Activated naive CD4-positive, alpha-beta T cell treated with anti-CD3 and anti-CD28 coated beads, Interleukin-2, amount 50 U/mL, for 24 hours (primary cell): ENCODE data around the gene ZNF532.
A peak's percentile ranks its signal among the peaks of the same experiment; 100 is the strongest.
"Not testable (repeated sequence)": the region's sequence is repeated elsewhere in the genome, so short reads cannot be mapped to it uniquely, and the experiment has no call there.

Source experiments
- H3K27ac Mint-ChIP-seq: one replicate; pipeline ENCODE4 v1.8.0; 2021; ENCODE audit warnings: mild to moderate bottlenecking, mixed read lengths
- H3K27me3 Mint-ChIP-seq: one replicate; pipeline ENCODE4 v1.8.0; 2021; ENCODE audit warnings: mixed read lengths
- H3K36me3 Mint-ChIP-seq: one replicate; pipeline ENCODE4 v1.8.0; 2021; ENCODE audit warnings: mixed read lengths
- H3K4me1 Mint-ChIP-seq: one replicate; pipeline ENCODE4 v1.8.0; 2021; ENCODE audit warnings: mixed read lengths
- H3K4me3 Mint-ChIP-seq: one replicate; pipeline ENCODE4 v1.8.0; 2021; ENCODE audit warnings: mild to moderate bottlenecking, mixed read lengths
- H3K9me3 Mint-ChIP-seq: one replicate; pipeline ENCODE4 v1.8.0; 2021; ENCODE audit warnings: mixed read lengths

ZNF532 gene, protein sequence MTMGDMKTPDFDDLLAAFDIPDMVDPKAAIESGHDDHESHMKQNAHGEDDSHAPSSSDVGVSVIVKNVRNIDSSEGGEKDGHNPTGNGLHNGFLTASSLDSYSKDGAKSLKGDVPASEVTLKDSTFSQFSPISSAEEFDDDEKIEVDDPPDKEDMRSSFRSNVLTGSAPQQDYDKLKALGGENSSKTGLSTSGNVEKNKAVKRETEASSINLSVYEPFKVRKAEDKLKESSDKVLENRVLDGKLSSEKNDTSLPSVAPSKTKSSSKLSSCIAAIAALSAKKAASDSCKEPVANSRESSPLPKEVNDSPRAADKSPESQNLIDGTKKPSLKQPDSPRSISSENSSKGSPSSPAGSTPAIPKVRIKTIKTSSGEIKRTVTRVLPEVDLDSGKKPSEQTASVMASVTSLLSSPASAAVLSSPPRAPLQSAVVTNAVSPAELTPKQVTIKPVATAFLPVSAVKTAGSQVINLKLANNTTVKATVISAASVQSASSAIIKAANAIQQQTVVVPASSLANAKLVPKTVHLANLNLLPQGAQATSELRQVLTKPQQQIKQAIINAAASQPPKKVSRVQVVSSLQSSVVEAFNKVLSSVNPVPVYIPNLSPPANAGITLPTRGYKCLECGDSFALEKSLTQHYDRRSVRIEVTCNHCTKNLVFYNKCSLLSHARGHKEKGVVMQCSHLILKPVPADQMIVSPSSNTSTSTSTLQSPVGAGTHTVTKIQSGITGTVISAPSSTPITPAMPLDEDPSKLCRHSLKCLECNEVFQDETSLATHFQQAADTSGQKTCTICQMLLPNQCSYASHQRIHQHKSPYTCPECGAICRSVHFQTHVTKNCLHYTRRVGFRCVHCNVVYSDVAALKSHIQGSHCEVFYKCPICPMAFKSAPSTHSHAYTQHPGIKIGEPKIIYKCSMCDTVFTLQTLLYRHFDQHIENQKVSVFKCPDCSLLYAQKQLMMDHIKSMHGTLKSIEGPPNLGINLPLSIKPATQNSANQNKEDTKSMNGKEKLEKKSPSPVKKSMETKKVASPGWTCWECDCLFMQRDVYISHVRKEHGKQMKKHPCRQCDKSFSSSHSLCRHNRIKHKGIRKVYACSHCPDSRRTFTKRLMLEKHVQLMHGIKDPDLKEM (N-terminal part only)

DNA sequence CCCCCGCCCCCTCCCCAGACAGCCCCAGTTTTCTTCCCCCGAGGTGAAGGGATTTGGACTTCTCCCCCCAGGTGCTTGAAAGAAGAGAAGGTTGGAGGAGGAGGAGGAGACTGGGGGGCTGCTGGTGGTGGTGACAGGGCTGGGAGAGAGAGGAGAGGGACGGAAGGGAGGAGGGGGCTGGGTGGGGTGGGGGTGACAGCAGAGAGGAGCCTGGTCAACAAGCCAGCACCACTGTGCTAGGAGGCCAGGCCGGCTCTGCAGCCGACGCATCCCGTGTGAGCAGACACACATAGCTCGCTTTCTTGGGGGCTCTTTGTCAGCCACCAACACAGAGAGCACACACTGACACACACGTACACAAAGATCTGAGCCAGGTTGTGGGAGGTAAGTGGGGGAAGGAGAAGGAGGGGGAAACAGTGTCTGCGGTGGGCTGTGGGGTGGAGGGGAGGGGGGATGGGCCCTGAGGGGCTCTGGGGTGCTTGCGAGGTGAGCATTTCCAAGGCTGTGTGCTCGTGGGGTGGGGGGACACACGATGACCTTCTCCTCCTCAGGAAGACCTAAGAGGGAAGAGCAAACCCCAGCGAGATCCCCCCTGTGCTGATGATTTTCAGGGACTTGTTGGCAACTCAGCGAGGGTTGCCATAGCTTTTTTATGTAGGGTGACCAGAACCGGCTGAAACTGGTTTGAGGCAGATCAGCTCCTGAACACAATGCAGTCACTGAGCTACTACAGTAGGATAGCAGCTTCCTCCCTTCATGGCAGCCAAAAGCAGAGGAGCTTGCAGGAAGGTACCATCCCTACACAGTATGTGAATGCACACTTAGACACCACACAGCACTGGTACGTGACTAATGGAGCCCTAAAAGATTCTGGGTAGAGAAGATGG is at the start of gene ZNF532:
Gene ZNF532 (plus strand): TSS at position 732 of the 887 bp plus-strand sequence. CDS start 53,411 bp downstream, outside the sequence.
- Mint-ChIP-seq H3K4me1 (peaks cover 7% of the 10 kb centered on the region), H3K27me3 (peaks cover 55% of the 10 kb centered on the region), H3K9me3 (peaks cover 6% of the 10 kb centered on the region), H3K27ac (no peak within 1 kb of the TSS), H3K4me3 (peak within 1 kb of the TSS; percentile 43), H3K36me3 (peaks cover 1% of the 10 kb centered on the region)

DNA sequence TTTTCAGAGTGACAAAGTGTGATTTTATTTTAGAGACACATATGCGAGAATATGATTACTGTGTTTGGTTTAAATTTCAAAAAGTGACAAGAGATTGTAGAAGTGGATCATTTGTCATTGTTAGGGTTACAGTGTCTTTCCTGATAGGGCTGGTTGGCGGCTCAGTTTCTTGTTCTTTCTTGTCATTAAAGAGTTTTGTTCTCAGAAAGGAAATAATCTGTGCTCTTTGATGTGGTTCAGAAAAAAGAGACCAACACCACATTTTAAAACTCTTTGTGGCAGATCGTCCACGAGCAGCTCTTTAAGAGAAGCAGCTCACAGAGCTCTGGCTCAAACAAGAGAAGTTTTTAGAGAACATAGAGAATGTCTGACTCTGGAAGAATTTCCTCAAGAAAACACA is 45.6 kb upstream of the ZNF532 start:
- Mint-ChIP-seq H3K27me3 (peaks cover 51% of the 10 kb centered on the region), H3K4me1 (peaks cover 18% of the 10 kb centered on the region), H3K36me3 (no peaks in the 10 kb centered on the region), H3K9me3 (no peaks in the 10 kb centered on the region), H3K4me3 (peak overlapping the region; percentile 42), H3K27ac (no peak overlapping the region)

DNA sequence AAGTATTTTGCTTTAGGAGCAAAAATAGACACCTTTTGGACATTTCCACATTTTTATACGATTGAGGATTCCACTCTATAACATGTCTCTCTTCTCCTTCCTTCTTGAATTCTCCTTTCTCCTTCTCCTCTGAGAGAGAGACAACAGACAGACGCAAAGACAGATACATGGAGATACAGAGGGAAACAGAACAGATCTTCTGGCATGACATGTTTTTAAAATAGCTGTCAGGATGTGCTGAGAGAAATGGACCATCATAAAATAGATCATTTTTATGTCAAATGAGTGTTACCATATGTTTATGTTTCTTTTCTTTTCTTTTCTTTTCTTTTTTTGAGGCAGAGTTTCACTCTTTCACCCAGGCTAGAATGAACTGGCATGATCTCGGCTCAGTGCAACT is 44.4 kb upstream of the ZNF532 start:
- H3K27ac Mint-ChIP-seq: no peak overlapping the region
- no peaks in the 10 kb centered on the region for H3K36me3 Mint-ChIP-seq
- H3K4me3 Mint-ChIP-seq: no peak overlapping the region
- peaks cover 50% of the 10 kb centered on the region for H3K27me3 Mint-ChIP-seq
- peaks cover 22% of the 10 kb centered on the region for H3K4me1 Mint-ChIP-seq
- H3K9me3 Mint-ChIP-seq: no peaks in the 10 kb centered on the region

DNA sequence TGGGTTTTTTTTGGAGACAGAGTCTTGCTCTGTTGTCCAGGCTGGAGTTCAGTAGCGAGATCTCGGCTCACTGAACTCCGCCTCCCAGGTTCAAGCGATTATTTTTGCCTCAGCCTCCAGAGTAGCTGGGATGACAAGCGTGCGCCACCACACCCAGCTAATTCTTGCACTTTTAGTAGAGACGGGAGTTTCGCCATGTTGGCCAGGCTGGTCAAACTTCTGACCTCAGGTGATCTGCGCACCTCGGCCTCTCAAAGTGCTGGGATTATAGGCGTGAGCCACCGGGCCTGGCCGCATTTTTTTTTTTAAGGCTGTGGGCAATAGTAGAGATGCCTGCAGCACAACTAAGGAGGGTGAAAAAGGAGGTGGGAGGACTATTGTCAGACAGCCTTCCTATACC is 41.7 kb upstream of the ZNF532 start:
- H3K27me3 Mint-ChIP-seq: peaks cover 48% of the 10 kb centered on the region
- H3K4me3 Mint-ChIP-seq: no peak overlapping the region
- H3K27ac Mint-ChIP-seq: no peak overlapping the region
- no peaks in the 10 kb centered on the region for H3K36me3 Mint-ChIP-seq
- H3K9me3 Mint-ChIP-seq: no peaks in the 10 kb centered on the region
- H3K4me1 Mint-ChIP-seq: peaks cover 22% of the 10 kb centered on the region

DNA sequence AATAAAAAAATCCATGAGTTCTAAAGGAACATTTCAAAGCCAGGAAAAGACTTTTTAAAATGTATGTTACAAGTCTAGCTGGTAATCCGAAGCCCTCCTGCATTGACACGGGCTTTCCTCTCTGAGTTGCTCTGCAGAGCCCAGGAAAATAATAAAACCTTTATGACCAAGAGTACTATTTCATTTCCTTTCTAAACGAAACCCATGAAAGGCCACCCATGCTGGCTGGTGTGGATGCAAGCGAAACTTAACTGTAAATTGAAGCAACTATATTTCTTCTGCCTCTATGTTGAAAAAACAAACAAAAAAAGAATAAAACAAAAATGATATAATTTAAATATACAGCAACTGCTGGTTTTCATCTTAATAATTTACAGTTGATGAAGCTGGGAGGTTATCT is 41.3 kb upstream of the ZNF532 start:
- Mint-ChIP-seq H3K36me3 (no peaks in the 10 kb centered on the region), H3K27me3 (peaks cover 49% of the 10 kb centered on the region), H3K9me3 (no peaks in the 10 kb centered on the region), H3K4me1 (peaks cover 22% of the 10 kb centered on the region), H3K4me3 (no peak overlapping the region), H3K27ac (no peak overlapping the region)

DNA sequence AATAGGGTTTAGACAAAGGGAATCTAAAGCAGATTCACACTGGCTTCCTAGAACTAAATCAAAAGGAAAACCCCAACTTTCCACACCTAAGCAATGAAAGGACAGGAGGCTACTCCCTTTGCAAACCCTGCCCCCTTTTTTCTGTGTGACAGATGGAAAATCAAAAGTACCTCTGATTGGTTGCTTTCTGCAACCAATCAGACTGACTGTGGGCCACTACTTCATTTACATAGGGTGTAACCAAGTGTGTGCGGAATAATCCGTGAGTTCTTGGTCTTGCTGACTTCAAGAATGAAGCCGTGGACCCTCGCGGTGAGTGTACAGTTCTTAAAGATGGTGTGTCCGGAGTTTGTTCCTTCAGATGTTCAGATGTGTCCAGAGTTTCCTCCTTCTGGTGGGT is 37.8 kb upstream of the ZNF532 start:
- H3K9me3 Mint-ChIP-seq, H3K4me1 Mint-ChIP-seq, H3K36me3 Mint-ChIP-seq, H3K4me3 Mint-ChIP-seq: not testable (repeated sequence)
- Mint-ChIP-seq H3K27ac (peak overlapping the region; percentile 5), H3K27me3 (peaks cover 45% of the 10 kb centered on the region)

DNA sequence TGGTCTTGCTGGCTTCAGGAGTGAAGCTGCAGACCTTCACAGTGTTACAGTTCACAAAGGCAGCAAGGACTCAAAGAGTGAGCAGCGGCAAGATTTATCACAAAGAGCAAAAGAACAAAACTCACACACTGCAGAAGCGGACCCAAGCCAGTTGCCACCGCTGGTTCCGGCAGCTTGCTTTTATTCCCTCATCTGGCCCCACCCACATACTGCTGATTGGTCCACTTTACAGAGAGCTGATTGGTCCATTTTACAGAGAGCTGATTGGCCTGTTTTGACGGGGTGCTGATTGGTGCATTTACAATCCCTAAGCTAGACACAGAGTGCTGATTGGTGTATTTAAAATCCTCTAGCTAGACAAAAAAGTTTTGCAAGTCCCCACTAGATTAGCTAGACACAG is 37.2 kb upstream of the ZNF532 start:
- Mint-ChIP-seq H3K36me3 (no peaks in the 10 kb centered on the region), H3K27me3 (peaks cover 44% of the 10 kb centered on the region), H3K4me1 (peaks cover 3% of the 10 kb centered on the region), H3K4me3 (no peak overlapping the region), H3K27ac (no peak overlapping the region), H3K9me3 (no peaks in the 10 kb centered on the region)

DNA sequence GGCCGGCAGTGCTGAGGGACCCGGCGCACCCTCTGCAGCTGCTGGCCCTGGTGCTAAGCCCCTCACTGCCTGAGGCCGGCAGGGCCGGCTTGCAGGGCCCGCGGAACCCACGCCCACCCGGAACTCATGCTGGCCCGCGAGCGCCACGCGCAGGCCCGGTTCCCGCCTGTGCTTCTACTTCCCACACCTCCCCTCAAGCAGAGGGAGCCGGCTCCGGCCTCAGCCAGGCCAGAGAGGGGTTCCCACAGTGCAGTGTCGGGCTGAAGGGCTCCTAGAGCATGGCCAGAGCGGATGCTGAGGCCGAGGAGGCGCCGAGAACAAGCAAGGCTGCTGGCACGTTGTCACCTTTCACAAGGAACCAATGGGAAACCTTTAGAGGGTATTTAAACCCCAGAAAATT is 36.8 kb upstream of the ZNF532 start:
- Mint-ChIP-seq H3K27ac (no peak overlapping the region), H3K36me3 (no peaks in the 10 kb centered on the region), H3K4me3 (no peak overlapping the region), H3K27me3 (peaks cover 42% of the 10 kb centered on the region), H3K9me3 (no peaks in the 10 kb centered on the region), H3K4me1 (peaks cover 3% of the 10 kb centered on the region)

DNA sequence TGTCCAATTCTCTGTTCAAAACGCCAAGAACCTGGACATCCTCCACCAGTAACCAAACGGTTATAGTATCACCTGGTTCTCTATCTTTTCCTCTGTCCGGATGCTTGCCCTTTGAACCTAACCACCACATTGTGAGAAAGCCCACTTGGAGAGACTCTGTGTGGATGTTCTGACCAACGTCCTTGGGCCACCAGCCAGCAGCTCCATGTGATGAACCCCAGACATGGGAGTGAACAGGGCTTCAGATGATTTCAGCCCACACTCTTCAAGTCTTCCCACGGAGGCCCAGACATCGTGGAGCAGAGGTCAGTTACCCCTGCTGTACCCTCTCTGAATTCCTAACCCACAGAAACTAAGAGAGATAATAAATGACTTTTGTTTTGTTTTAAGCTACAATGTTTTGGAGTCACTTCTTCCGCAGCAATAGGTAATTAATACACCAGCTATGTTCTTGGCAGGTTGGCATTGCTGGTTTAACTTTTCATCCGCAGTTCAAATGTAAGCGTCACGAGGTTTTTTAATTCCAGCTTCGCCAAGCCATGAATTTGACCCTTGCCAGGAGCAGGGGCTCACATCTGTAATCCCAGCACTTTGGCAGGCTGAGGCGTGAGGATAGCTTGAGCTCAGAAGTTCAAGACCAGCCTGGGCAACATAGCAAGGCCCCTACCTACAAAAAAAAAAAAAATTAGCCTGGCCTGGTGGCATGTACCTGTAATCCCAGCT is 36.1 kb upstream of the ZNF532 start:
- Mint-ChIP-seq H3K9me3 (no peaks in the 10 kb centered on the region), H3K27ac (no peak overlapping the region), H3K4me1 (peaks cover 3% of the 10 kb centered on the region), H3K27me3 (peaks cover 42% of the 10 kb centered on the region), H3K4me3 (no peak overlapping the region), H3K36me3 (no peaks in the 10 kb centered on the region)

DNA sequence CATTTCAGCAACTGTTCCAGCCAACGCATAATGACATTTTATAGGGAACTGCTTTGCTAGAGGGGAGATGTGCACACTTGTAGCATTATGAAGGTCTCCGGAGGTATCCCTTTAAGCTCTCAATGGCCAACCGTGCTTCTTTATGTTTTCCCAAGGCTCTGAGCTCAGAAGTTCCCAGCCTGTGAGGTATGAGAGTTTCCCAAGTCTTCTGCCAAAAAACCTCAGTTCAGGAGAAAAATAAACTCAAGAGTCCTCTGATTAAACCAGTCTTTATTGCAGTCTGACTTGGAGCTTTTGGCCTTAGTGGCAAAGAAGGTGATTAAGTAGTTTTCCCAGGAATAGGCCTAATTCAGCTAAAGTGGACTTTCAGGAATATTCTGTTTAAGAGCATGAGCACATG is 35.4 kb upstream of the ZNF532 start:
- Mint-ChIP-seq H3K9me3 (no peaks in the 10 kb centered on the region), H3K27ac (no peak overlapping the region), H3K4me3 (no peak overlapping the region), H3K27me3 (peaks cover 44% of the 10 kb centered on the region), H3K36me3 (no peaks in the 10 kb centered on the region), H3K4me1 (peaks cover 3% of the 10 kb centered on the region)

DNA sequence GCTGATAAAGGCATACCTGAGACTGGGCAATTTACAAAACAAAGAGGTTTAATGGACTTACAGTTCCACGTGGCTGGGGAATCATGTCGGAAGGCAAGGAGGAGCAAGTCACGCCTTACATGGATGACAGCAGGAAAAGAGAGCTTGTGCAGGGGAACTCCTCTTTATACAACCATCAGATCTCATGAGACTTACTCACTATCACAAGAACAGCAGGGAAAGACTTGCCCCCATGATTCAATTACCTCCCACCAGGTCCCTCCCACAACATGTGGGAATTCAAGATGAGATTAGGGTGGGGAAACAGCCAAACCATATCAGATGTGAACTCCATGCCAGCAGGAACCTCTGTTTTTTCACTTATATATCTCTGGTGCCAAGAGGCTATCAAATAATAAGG is 34.8 kb upstream of the ZNF532 start:
- not testable (repeated sequence) for H3K27ac Mint-ChIP-seq, H3K36me3 Mint-ChIP-seq, H3K4me3 Mint-ChIP-seq, H3K9me3 Mint-ChIP-seq, H3K4me1 Mint-ChIP-seq
- peaks cover 43% of the 10 kb centered on the region for H3K27me3 Mint-ChIP-seq

DNA sequence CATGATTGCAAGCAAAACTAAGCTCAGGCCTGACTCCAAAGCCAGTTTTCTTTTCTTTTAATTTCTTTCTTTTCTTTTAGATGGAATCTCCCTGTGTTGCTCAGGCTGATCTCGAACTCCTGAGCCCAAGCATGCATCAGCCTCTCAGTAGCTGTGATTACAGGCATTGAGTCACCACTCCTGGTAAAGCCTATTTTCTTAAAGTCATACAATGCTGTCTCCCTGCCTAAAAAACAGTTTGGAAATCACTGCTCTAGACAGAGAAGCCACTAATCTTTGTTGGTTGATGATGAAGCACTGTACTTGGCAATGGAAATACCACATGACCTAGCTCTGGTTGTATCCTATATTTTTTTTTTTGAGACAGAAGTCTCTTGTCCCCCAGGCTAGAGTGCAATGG is 33.1 kb upstream of the ZNF532 start:
- no peaks in the 10 kb centered on the region for H3K9me3 Mint-ChIP-seq
- H3K27ac Mint-ChIP-seq: no peak overlapping the region
- no peak overlapping the region for H3K4me3 Mint-ChIP-seq
- no peaks in the 10 kb centered on the region for H3K4me1 Mint-ChIP-seq
- no peaks in the 10 kb centered on the region for H3K36me3 Mint-ChIP-seq
- peaks cover 32% of the 10 kb centered on the region for H3K27me3 Mint-ChIP-seq

DNA sequence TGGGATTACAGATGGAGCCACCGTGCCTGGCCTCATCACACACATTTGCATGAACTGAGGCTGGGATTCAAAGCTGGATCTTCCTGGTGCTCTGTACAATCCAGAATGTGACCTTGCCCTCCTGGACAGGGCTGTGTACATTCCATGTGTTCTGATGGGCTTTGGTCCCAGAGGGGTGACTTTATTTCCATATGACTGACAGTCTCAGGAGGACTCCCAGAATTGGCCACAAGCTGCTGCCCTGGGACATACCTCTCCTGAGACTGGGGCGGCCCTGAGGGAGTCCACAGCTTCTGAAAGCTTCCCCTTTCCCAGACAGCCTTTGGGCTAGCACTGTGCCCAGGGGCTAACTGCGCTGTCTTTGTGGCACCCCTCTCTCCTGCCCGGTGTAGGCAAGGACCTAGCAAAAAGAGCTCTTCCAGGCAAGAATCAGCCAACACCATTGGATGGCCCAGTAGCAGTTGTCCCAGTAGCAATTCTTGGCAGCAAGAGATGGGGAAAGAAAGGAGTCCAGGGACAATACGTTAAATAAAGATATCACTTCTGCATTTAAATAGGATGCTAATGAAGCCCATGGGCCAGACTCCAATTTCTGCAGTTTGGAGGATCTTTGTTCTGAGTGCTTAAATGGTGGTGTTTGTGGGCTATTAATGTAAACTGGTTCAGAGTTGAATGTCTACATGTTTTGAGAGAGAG is 26.4 kb upstream of the ZNF532 start:
- no peaks in the 10 kb centered on the region for H3K9me3 Mint-ChIP-seq
- H3K27ac Mint-ChIP-seq: no peak overlapping the region
- peaks cover 24% of the 10 kb centered on the region for H3K27me3 Mint-ChIP-seq
- no peak overlapping the region for H3K4me3 Mint-ChIP-seq
- H3K36me3 Mint-ChIP-seq: no peaks in the 10 kb centered on the region
- no peaks in the 10 kb centered on the region for H3K4me1 Mint-ChIP-seq

DNA sequence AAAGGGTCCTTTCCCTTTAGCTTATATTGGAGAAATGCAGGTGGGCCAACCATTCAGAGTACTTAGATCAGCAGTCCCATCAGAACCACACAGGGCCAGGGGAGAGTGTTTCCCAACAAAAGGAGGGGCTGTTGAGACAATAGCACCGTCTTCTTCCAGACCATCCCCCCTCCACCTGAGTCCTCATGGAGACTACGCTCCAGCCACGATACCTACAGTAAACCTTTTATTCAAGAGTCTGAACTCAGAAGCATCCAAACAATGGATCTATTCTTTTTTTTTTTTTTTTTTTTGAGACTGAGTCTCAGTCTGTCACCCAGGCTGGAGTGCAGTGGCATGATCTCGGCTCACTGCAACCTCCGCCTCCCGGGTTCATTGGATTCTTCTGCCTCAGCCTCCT is 25.7 kb upstream of the ZNF532 start:
- H3K27me3 Mint-ChIP-seq: peaks cover 23% of the 10 kb centered on the region
- no peaks in the 10 kb centered on the region for H3K36me3 Mint-ChIP-seq
- no peak overlapping the region for H3K27ac Mint-ChIP-seq
- H3K9me3 Mint-ChIP-seq: no peaks in the 10 kb centered on the region
- no peaks in the 10 kb centered on the region for H3K4me1 Mint-ChIP-seq
- no peak overlapping the region for H3K4me3 Mint-ChIP-seq
